ACHN (cell line): ENCODE data around the gene MYO1D.
A peak's percentile ranks its signal among the peaks of the same experiment; 100 is the strongest.
"Not testable (repeated sequence)": the region's sequence is repeated elsewhere in the genome, so short reads cannot be mapped to it uniquely, and the experiment has no call there.

Experiments
- DNase-seq: peaks from one replicate; pipeline ENCODE4 v3.0.0-alpha.2; 2015
- in situ Hi-C: cut with HindIII; loops from 2 replicates; pipeline ENCODE4 v1.10.0; 2017; ENCODE audit warnings: low sequenced_read_pairs, low pct_ligation_motif_present, low pct_unique_long_range_greater_than_20kb

MYO1D gene

DNA sequence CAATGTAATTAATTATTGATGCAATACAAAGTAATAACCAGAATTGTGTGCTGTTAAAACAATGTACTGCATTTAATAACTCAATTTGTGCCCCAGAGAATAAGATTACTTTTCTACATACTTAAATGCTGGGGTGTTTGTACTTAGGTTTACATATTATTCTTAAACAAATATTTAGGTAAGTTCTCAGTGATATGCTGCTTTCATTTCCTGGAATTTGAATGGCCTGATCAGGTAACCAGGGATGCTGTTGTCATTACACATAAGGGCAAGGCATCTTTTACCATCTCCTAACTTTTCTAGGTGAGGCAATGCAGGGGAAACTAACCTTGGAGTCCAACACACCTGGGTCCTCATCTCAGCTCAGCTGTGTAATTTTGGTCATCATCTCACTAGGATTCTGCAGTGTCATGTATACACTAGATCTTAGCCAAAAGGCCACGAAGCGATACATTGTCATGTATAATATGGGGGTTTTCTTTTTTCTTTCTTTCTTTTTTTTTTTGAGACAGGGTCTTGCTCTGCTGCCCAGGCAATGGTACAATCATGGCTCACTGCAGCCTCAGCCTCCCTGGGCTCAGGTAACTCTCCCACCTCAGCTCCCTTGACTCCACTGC lies 45.2 kb downstream of the MYO1D start:
- no peak for DNase-seq
- in situ Hi-C loops = no loop called here

DNA sequence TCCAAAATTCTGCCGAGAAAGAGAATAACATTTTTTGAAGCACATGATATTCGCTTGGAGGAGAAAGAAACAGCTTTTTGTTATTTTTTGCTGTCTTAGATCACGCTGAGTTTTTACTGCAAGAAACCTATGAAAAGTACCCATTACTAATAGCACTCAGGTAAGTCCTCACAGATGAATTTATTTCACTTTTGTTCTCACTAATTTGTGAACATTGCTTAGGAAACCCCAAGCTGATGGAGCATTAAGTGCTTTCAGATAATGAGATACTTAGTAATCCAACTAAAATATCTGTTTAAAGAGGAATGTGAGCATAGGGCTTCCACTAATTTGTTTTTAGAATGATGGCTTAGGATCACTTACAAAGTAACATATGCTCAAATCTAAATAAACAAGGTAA lies 45.7 kb downstream of the MYO1D start:
- no peak for DNase-seq
- in situ Hi-C loops = no loop called here

DNA sequence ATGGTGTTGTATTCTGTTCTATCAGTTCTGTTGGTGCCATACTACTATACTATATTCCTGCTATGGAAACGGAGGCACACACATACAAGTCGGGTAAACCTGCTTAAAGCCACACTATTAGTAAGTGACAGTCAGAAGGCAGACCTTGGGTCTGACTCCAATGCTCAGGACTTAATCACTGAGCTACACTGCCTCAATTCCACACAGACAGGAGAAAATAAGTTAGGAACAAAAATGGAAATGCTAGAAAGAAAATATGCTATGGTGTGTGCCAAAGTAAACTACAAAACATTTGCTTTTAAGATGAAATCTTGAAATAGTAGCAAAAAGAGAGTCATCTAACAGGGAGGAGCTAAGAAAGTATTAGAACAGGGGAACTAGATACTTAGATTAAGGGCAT lies 48.1 kb downstream of the MYO1D start:
- DNase-seq = peak; percentile 13
- in situ Hi-C loops = no loop called here

DNA sequence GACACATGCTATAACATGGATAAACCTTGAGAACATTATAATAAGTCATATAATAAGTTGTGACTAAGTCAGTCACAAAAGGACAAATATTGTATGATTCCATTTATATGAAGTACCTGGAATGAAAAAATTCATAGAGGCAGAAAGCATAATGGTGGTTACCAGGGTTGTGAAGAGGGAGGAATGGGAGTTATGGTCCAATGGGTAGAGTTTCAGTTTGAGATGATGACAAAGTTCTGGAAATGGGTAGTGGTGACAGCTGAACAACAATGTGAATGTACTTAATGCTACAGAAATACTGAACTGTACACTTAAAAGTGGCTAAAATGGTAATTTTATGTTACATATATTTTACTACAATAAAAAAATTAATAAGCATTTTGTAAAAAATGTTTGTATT lies 49.7 kb downstream of the MYO1D start:
- DNase-seq = peak; percentile 36
- in situ Hi-C loops = no loop called here

DNA sequence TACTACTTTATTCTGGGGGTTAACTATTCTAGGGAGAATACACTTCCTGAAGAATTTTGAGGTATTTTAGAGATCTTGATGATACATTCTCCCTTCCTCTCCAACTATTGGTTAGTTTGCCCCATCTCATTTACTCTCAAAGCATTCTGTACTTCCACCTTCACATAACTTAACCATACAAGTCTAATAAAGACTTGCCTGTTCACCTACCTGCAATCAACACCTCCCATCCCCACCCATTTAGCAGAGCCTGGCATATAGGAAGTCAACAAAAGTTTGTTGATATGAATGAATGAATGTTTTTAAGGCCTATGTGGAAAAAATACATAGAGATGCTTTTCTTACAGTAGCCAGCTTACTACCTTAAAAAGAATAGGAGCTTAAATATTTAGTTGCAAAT lies 50.8 kb downstream of the MYO1D start:
- no peak for DNase-seq
- in situ Hi-C loops = no loop called here

DNA sequence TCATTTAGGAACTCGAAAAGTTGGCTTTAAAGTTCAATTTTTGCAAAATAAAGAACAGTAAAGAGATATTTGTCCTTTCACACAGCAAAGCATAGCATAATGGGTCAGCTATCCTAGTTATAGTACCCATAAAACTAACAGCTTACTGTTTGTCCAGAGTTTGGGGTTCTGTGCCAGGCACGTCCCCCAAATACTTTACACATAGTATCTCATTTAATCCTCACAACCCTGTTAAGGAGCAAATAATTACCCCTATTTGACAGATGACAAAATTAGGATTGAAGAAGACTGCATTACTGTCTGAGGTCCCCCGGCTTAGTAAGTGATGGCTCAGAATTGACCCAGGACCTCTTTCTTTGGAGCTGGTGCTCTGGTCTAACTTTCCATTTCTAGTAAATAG lies 52.6 kb downstream of the MYO1D start:
- in situ Hi-C loops = no loop called here
- no peak for DNase-seq

DNA sequence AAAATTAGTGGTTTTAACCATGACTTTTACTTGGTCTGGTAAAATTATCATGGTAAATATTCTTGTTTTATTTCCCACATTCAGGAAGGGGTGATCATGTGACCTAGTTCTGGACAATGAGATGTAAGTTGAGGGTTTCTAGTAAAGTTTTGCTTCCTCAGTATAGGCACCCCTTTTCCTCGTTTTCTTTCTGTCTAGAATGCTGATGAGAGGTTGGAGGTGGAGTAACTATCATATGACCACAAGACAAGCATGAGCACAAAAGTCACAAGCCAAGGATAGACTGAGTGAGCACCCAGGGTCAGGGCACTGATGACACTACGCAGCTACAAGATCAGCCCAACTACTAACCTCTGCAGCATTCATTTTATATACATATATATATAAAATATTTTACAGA lies 53.9 kb downstream of the MYO1D start:
- in situ Hi-C loops = no loop called here
- peak; percentile 44 for DNase-seq

DNA sequence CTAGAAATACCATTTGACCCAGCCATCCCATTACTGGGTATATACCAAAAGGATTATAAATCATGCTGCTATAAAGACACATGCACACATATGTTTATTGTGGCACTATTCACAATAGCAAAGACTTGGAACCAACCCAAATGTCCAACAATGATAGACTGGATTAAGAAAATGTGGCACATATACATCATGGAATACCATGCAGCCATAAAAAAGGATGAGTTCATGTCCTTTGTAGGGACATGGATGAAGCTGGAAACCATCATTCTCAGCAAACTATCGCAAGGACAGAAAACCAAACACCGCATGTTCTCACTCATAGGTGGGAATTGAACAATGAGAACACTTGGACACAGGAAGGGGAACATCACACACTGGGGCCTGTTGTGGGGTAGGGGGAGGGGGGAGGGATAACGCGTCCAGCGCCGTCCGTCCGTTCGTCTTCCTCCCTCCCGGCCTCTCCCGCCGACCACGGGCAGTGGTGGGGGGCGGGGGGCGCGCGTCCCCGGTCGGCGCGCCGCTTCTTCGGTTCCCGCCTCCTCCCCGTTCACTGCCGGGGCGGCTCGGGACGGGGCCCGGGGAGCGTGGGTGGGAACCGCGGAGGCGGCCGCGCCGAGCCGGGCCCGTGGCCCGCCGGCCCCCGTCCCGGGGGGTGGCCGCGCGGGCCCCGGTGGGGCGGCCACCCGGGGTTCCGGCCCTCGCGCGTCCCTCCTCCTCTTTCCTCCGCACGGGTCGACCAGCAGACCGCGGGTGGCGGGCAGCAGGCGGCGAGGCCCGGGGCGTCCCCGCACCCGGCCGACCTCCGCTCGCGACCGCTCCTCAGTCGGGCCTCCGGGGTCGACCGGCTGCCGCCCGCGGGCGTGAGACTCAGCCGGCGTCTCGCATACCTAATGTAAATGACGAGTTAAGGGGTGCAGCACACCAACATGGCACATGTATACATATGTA lies 54.7 kb downstream of the MYO1D start:
- peak; percentile 27 for DNase-seq

DNA sequence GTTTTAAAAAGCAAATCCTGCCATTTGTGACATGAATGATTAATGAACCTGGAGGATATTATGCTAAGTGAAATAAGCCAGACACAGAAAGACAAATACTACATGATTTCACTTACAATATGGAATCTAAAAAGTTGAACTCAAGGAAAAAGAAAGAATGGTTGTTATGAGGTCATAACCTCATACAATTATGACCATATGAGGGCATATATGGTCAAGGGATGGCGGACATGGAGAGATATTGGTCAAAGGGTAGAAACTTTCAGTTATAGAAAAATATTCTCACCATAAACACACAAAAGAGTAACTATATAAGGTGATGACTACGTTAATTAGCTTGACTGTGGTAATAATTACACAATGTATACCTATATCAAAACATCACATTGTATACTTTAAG lies 56.5 kb downstream of the MYO1D start:
- in situ Hi-C loops = no loop called here
- no peak for DNase-seq

More for the DNA sequence above, 54.7 kb downstream of the MYO1D start:
- in situ Hi-C loops = not testable (repeated sequence)

DNA sequence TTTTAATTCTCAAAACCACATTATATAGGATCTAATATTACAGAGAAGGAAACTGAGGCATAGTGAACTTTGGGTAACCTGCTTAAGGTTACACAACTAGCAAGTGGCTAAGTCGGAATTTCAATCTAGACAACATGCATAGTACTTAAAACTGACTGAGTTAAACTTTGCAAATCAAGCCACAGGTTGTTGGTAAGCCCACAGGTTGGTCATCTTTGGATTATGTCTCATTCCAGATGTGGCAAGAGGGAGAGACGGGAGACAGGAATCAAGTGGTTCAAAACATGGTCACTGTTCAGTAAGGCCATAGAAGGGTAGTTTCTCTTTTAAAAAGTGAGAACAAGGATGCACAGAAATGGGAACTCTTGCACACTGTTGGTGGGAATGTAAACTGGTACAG lies 57.1 kb downstream of the MYO1D start:
- no peak for DNase-seq
- in situ Hi-C loops = no loop called here

DNA sequence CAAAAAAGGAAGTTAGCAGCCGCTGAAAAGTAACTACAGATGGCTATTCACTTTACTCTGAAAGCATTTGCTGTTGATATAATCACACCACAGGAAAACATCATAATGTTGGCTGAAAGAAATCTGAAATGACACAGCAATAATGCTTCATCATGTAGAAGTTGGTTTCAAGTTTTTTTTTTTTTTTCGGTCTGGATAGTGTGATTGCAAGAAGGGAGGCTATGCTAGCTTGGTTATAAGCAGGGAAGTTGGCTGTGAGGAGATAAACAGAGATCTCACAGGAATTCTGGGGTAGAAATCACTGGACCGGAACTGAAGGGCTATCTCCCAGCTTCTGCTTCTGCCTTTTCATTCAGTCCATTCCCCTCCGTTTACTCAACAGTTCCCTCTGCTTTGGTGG lies 57.9 kb downstream of the MYO1D start:
- in situ Hi-C loops = no loop called here
- no peak for DNase-seq

DNA sequence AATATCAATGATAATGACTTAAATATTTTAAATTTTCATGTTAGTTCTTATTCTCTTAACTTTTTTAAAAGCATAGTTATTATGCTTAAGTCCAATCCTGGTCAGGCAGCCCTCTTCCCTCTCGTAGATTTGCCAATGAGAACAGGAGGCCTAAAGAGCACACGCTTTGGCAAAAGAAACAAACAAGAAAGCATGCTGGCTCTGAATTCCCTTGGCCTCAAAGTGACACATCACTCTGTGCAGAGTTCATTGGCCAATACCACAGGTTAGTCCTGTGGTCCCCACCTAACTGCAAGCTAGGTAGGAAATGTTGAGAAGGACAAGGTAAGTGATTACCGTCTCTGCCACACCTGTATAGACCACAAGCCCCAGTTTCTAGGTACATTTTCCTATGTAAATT lies 61.5 kb downstream of the MYO1D start:
- no peak for DNase-seq
- in situ Hi-C loops = no loop called here

DNA sequence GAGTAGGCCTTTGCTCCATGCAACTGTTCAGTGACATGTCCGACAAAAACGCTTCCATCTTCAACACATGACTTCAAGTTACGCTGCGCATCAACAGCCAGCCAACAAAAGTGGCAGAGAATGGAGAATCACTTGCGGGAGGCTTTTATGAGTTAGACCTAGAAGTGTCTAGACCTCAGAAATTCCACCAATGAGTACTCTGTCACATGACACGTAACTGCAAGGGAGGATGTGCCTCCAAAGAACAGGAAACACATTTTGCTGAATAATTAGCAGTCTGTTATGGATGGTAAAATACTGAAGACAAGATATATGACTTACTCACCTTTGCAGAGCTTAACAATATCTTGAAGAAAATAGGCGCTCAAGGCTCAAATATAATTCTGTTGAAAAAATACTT lies 62.1 kb downstream of the MYO1D start:
- in situ Hi-C loops = no loop called here

DNA sequence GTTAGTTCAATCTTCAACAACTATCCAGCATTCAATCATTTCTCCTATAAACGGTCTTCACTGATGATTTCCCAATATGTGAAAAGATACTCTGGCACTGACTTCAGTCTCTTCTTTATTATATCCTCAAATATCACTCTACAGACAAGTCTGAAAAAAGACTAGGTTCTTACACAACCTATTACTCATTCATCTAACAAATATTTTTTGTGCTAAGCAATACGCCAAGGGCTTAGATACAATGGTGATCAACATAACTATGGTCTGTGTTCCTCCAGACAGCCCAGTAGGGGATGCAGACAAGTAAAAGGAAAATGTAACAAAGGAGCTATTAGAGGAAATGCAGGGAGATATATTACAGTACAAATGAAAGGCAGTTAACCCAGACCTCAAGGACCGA lies 63.9 kb downstream of the MYO1D start:
- DNase-seq = no peak
- in situ Hi-C loops = no loop called here

More for the DNA sequence above, 62.1 kb downstream of the MYO1D start:
- DNase-seq = no peak

DNA sequence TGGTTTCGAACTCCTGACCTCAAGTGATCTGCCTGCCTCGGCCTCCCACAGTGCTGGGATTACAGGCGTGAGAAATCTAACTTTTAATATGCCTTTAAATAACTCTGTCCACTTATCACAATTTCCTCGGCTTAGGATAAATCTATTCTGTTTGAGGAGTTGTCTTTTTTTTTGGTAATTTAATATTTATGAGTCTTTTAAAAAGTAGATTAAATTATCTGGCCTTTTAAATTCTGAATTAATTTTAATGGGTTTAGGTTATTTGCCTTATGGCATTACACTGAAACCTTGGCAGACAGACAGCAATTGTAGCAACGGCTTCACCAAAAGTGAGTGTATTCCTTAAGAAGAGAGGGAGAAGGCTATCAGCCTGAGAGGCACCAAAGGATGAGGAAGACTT lies 66.2 kb downstream of the MYO1D start:
- in situ Hi-C loops = no loop called here
- DNase-seq = no peak

DNA sequence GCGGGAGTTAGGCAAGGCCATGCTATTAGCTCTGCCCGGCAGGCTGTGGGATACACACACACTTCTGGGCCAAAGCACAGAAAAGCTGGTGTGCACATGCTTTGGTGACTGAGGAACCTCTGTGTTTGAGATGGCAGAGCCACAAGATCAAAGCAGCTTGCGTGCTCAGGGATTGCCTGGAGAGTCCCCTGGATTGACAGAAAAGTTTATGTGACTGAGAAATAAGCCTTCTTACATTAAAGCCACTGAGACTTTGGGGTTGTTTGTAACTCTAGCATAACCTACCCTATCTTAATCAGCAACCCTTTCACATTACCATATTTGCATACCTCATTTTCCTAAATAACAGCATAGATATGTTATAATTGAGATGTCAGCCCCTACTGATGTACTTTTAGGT lies 69.3 kb downstream of the MYO1D start:
- no peak for DNase-seq
- in situ Hi-C loops = no loop called here

DNA sequence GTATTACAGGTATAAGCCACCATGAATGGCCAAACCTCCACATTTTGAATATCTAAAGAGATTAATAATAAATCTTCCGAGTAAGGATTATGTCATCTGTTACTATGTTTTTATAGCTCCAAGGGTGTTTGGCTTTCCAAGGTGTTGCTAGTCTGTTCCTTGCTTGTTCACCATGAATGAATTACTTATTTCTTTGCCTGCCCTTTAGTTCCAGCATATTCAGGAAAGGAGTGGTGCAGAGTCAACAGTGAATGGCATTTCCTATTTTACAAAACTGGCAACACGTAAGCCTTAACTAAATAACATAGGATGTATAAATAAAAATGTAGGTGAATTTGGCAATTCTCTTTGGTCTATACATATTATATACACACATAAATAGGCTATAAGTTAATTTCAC lies 70.3 kb downstream of the MYO1D start:
- no peak for DNase-seq
- in situ Hi-C loops = no loop called here

DNA sequence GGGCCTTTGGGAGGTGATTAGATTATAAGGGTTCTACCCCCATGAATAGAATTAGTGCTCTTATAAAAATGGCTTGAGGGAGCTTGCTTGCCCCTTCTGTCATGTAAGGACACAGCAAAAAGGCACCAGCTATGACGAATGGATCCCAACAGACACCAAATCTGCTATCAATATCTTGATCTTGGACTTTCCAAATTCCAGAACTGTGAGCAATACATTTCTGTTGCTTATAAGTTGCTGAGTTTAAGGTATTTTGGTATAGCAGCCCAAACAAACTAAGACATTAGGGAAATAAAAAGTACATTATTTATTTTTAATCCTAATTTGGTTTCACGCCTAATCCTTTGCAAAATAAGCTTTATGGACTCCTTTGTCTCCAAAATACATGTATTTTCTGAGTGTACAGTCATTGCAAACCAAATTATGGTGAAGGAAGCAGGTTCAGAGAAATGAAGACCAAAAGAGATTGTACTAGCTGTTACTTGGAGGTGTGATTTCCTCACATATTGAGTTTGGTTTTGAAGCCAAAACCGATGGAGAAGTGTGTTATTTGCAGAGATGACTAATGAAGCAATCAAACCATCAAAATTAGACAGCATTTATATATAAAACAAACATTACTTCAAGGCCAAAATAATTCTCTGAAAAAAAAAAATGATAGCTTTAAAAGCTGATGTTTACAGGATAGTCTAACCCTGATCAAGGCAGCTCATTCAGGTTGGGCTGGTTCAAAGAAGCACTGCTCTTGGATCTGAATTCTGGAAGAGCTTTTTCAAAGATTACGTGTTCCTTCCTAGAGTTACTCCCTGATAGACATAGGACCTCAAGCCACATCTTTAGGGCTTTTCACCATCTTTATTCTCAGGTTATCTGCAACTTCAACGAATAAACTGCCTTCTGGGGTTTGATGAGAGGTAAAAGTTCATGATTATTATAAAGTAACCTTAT lies 71.6 kb downstream of the MYO1D start:
- DNase-seq = no peak
- in situ Hi-C loops = no loop called here

DNA sequence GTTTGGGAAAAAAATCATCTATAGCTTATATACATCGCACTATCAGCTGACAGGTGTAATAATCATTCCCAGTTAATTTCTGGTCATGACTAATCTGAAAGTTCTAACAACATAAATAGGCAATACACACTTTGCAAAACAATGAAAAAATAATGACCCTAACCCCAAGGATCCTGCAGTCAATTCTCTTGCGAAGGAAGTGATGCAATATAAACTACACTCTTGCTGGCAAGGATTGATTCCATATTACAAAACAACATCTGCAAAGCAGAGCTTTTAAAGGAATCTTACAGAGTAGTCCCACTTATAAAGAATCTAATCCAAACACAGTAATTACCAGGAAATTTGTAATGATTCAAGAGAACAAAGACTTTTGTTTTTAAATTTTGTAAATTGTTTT lies 73.4 kb downstream of the MYO1D start:
- no peak for DNase-seq
- in situ Hi-C loops = no loop called here
